HK-2 (cell line): Measurements from ENCODE around the gene EPOP.

ENCODE experiments used
- DNase-seq: peaks from one replicate; pipeline ENCODE4 v3.0.0-alpha.2; 2018; ENCODE audit not compliant: unreplicated experiment

The EPOP gene

GRCh38 chr17:38674014-38674748 lies 576 bp downstream of the EPOP start:
- peak; percentile 39 for DNase-seq

GRCh38 chr17:38673707-38674013 lies 1.1 kb downstream of the EPOP start:
- no peak for DNase-seq

- DNase-seq, result no peak
Observed at GRCh38 chr17:38672788-38673706, 1.7 kb downstream of the EPOP start.

DNA sequence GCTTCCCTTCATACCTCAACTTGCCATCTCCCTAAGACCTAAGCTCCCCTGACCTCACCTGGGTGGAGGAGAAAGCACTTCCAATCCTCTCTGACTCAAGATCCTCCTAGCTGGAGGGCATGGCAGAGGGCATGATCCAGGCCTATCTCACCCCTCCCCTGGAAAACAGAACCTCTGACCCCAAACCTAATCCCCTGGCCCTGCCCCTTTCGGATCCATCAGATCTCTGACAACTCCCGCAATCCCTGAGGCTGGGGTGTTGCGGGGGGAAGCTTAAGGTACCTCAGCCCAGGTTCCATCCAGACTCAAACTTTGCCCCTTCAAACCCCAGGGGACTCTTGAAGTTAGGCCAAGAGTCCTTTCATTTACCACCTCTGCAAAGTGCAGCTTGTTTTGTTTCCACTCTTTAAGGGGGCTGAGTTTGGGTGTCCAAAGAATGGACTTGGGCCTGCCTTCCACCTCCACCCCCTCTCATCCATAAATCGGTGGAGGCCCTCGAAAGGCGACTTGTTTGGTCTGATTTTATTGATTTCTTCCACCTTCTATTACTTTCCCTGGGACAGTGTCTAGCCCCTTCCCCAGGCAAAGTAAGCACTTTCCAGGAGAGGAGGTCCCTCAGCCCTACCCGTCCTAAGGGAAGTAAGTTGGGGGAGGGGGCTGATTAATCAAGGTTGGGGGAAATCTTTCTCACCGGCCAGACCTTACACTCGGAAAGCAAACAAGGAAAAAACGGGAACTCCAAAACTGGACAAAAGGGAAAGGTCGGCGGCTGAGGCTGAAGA lies 2.6 kb downstream of the EPOP start:
- no peak for DNase-seq

DNA sequence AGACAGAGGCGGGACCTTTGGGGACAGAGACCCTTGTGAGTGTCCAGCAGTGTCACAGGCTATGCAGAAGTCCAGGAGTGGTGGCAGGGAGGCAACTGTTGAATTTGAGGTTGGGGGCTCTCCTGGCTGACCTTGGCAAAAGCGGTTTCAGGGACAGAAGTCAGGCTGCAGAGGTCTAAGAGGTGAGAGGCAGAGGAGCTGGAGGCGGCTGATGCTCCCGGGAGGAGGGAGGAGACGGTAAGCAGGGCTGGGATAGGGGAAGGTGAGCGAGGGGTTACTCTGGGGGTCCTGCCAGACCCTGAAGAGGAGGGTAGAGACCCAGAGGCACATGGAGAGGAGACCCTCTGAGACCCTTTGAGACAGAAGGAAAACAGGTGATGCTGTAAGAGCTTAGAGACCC lies 5.2 kb downstream of the EPOP start:
- DNase-seq, result no peak

DNA sequence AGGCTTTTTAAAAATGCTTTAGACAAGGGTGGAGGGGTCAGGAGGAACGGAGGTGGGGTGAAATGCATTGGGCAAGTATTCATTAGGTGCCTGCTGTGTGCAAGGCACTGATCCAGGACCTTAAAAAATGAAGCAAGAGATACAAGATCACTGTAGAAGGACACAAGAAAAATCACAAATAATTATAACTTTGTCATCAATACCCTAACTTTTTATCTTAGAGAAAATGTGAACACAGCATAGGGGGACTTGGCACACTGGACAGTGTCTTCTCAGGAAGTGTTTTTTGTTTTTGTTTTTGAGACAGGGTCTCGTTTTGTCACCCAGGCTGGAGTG lies 7.0 kb downstream of the EPOP start:
- no peak for DNase-seq

GRCh38 chr17:38667099-38667786 lies 7.5 kb downstream of the EPOP start:
- DNase-seq, result peak; percentile 64

DNA sequence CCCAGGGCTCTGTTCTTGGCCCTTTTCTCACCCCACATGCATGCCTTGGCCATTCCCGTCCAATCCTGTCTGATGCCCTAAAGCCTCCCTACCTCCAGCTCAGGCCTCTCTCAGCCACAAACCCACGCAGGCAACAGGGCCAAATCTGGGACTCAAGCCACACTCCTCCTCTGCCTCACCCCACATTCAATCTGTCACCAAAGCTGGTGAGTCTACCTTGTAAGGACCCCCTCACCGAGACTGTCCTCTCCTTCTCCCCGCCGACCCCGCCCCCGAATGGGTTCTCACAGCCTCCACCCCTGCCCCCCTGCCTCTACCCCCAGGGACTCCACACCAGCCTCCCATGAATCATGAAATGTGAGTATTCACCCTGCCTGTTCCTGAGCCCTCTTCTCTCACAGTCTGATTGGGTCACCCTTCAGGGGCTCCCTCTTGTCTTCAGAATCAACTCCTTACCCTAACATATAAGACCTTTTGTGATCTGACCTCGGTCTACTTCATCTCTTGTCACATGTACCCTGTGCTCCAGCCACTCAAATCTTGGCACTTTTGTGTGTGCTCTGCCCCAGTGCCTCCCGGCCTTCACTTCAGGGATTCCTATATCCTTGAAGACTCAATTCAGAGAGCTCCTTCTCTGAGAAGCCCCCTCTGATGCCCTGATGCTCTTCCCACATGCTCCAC lies 10.7 kb downstream of the EPOP start:
- DNase-seq, result no peak

DNA sequence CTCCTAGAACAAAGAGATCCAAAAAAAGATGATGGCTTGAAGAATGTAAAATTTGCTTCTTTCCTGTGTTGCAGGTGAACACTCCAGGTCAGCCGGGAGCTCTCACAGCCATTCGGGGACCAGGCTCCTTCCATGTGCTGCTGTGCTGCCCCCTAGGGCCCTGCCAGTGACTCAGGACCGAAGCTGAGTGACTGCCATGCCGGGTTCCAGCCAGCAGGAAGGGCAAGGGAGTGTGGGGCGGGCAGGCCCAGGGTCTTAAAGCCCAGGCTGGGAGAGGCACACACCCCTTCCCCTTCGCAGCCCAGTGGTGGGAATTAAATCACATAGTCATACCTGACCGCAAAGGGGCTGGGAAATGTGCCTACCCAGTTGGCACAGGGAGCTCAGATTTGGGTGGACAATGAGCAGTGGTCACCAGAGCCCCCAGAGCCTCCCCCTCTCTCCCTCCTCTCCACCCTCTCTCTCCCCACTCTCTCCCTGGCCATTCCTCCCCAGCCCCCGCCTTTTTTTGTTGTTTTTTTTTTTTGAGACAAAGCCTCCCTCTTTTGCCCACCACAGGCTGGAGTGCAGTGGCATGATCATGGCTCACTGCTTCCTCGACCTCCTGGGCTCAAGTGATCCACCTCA lies 11.5 kb downstream of the EPOP start:
- DNase-seq, result peak; percentile 74

GRCh38 chr17:38660097-38661025 lies 14.4 kb downstream of the EPOP start:
- DNase-seq, result no peak

GRCh38 chr17:38659415-38659814 lies 15.3 kb downstream of the EPOP start:
- no peak for DNase-seq

- no peak for DNase-seq
Observed at GRCh38 chr17:38658741-38659345, 15.9 kb downstream of the EPOP start.

DNA sequence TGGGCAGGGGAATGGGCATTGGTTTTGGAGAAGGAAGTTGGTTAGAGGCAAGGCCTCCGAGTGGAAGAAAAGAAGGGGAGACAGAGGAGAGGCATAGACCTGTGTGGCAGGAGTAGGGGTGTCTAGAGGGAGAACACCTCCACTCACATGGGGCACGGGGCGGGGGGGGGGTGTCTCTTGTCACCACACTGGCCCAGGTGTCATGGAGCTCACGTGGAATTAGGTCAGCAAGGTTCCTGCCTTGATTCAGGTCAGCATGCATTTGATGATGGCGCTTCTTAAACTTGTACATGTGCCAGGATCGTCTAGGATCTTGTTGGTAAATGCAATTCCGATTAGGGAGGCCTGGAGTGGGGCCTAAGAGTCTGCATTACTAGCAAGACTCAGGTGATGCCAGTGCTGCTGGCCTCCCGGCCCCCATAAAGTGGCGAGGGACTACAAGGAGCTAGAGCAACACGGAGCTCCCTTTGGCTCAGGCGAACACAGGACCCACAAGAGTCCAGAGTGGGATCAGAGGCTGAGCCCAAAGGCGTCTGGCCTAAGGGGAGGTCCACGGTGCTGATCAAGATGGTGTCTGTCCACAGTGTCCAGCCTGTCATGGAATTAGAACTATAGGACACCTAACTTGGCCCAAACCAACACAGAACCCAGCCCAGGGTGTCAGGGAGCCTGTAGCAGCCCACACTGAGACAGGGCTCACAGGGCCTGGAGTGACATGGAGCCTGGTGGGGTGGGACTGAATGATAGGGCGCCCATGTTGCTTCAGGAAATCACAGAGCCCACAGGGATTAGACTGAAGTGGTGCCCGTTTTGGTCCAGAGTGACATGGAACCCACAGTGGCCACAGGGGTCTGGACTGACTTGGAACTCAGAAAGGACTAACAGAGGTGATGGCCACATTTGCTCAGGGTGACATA lies 16.7 kb downstream of the EPOP start:
- DNase-seq, result no peak

- DNase-seq, result no peak
Observed at GRCh38 chr17:38656959-38657823, 17.6 kb downstream of the EPOP start.

- no peak for DNase-seq
Observed at GRCh38 chr17:38654411-38655398, 20.1 kb downstream of the EPOP start.

- DNase-seq, result no peak
Observed at GRCh38 chr17:38653679-38654078, 21.1 kb downstream of the EPOP start.
